B cell (primary cell): ENCODE data around the gene PKIB.

Experiments used
- CTCF ChIP-seq: fragments of 200-600 bp; IDR thresholded peaks from one replicate; pipeline ENCODE4 v1.8.0; 2022; ENCODE audit warnings: antibody characterized with exemption, mild to moderate bottlenecking
- EZH2 ChIP-seq: IDR thresholded peaks from 2 replicates; pipeline ENCODE4 v1.6.1; 2012; ENCODE audit warnings: borderline replicate concordance, low read depth, mild to moderate bottlenecking, moderate library complexity, low read length; ENCODE audit not compliant: insufficient read depth, poor library complexity, severe bottlenecking

GRCh38 chr6:122604676-122605075 lies 5.5 kb upstream of the PKIB start:
- no peak for TF ChIP-seq CTCF
- no peak for TF ChIP-seq EZH2
